Uterus (tissue), 4 donors: ENCODE measurements around the gene PLCL1. TPM values are rescaled to one million over a fixed set of nuclear protein-coding genes. Genes with fewer than 3 reads are reported as not detected.
"Not testable (repeated sequence)": the region's sequence is repeated elsewhere in the genome, so short reads cannot be mapped to it uniquely, and the experiment has no call there.

Source experiments
- DNase-seq, 2 donors: peaks; one replicate each; pipeline ENCODE4 v3.0.0-alpha.2; 2019 to 2020
- H3K27ac ChIP-seq, 2 donors: fragments of 200-600 bp; sonication (generic); 1 replicate in 1 of 2; 2 replicates in 1 of 2; pipeline ENCODE4 v1.5.1; 2016 to 2018
- H3K27me3 ChIP-seq, 2 donors: fragments of 200-600 bp; sonication (generic); one replicate each; pipeline ENCODE4 v1.5.1; 2018 to 2019; ENCODE audit warnings: control low read depth in 1 of 2
- H3K36me3 ChIP-seq, 2 donors: fragments of 200-600 bp; sonication (generic); one replicate each; pipeline ENCODE4 v1.5.1; 2019; ENCODE audit warnings: control low read depth in 1 of 2
- H3K4me1 ChIP-seq, 2 donors: fragments of 200-600 bp; sonication (generic); one replicate each; pipeline ENCODE4 v1.5.1; 2018 to 2019; ENCODE audit warnings: control low read depth in 1 of 2
- H3K4me3 ChIP-seq, 2 donors: fragments of 200-600 bp; sonication (generic); 1 replicate in 1 of 2; 2 replicates in 1 of 2; pipeline ENCODE4 v1.5.1; 2018 to 2019; ENCODE audit warnings: mild to moderate bottlenecking in 1 of 2
- H3K9me3 ChIP-seq, 2 donors: fragments of 200-600 bp; sonication (generic); one replicate each; pipeline ENCODE4 v1.5.1; 2019; ENCODE audit warnings: control low read depth in 1 of 2
- POLR2A ChIP-seq, 2 donors: fragments of 450-650 bp; IDR thresholded peaks; one replicate each; pipeline ENCODE4 v1.6.1; 2016; ENCODE audit warnings: antibody characterized with exemption in 2 of 2, mild to moderate bottlenecking in 1 of 2, moderate library complexity in 1 of 2
- intact Hi-C: fragments of 100-400 bp; cut with DNase I; formaldehyde crosslinking; loops from one replicate; pipeline ENCODE4 v1.15.1; 2023; ENCODE audit warnings: low total_unique reads
- total RNA-seq, 4 donors: library from RNA; depleted of rRNA in 3 of 4; stranded (reverse); fragments of >200 nt in 3 of 4; gene quantifications; one replicate each; pipeline versions ENCODE4 v1.1.0 to v1.2.4, GENCODE V29; 2014 to 2023
- TF ChIP-seq, protein P1 (sequence below), 4 experiments: fragments of 200-600 bp in 2 of 4; fragments of 450-650 bp in 2 of 4; sonication (generic) in 2 of 4; IDR thresholded peaks; one replicate each; pipeline ENCODE4 v1.5.1; 2016 to 2019; ENCODE audit warnings: antibody characterized with exemption in 4 of 4, mild to moderate bottlenecking in 2 of 4, moderate library complexity in 1 of 4
- donor health status: DM: yes; HTN: yes; CAD: no.

Gene PLCL1
- total RNA-seq, 4 donors from 2014 or later, result 7.3 to 32.5 (median 15.0) TPM

DNA sequence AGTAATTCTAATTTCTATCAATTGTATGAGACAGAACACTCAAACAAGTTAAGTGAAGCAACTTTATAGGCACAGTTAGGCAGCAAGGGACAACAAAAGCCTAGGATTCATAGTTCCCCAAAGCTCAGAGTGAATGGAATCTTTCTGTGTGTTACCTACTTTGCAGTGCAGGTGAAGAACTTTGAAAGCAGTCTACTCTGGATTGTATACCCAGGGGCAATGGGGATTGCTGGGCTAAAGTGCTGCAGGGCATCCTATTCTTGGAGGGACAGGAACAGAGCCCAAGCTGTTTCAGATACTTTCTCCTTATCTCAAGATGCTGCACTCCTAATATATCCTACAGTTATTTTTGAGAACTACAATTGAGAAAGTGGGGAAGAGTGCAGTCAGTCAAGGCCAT lies 207.6 kb downstream of the PLCL1 start:
- Histone ChIP-seq H3K36me3 (no peaks in the 10 kb centered on the region), H3K27ac (no peak overlapping the region), H3K9me3 (no peaks in the 10 kb centered on the region), H3K4me1 (no peaks in the 10 kb centered on the region), H3K27me3 (no peaks in the 10 kb centered on the region), H3K4me3 (no peak overlapping the region)
- TF ChIP-seq POLR2A (IDR thresholded peaks at IDR 0.05), result no peak
- TF ChIP-seq, protein P1, sequence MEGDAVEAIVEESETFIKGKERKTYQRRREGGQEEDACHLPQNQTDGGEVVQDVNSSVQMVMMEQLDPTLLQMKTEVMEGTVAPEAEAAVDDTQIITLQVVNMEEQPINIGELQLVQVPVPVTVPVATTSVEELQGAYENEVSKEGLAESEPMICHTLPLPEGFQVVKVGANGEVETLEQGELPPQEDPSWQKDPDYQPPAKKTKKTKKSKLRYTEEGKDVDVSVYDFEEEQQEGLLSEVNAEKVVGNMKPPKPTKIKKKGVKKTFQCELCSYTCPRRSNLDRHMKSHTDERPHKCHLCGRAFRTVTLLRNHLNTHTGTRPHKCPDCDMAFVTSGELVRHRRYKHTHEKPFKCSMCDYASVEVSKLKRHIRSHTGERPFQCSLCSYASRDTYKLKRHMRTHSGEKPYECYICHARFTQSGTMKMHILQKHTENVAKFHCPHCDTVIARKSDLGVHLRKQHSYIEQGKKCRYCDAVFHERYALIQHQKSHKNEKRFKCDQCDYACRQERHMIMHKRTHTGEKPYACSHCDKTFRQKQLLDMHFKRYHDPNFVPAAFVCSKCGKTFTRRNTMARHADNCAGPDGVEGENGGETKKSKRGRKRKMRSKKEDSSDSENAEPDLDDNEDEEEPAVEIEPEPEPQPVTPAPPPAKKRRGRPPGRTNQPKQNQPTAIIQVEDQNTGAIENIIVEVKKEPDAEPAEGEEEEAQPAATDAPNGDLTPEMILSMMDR (IDR thresholded peaks at IDR 0.05), result no peak
- intact Hi-C loops, result no loop called here
- DNase-seq, result no peak

DNA sequence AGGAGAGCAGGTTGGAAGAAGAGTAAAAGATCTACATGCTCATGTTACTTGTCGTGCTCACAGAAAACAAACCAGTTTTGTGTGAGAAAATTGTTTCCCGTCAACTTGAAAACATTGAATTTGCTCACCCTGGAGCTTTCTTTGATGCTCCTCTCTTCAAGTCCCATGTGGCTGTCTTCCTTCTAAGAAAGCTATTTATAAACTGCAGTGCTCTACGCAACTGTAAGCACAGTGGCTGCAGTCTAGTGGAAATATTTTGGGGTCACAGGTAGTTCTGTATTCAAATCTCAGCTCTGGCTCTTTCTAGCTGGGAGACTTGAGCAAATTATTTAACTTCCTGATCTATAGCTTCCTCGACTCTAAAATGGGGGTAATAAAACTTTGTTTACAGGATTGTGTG lies 211.8 kb downstream of the PLCL1 start:
- Histone ChIP-seq H3K27me3 (no peaks in the 10 kb centered on the region), H3K9me3 (no peaks in the 10 kb centered on the region), H3K4me1 (no peaks in the 10 kb centered on the region), H3K4me3 (no peak overlapping the region), H3K36me3 (no peaks in the 10 kb centered on the region), H3K27ac (no peak overlapping the region)
- TF ChIP-seq POLR2A (IDR thresholded peaks at IDR 0.05), result no peak
- TF ChIP-seq, protein P1 (IDR thresholded peaks at IDR 0.05), result no peak
- no peak for DNase-seq
- intact Hi-C loops, result no loop called here

DNA sequence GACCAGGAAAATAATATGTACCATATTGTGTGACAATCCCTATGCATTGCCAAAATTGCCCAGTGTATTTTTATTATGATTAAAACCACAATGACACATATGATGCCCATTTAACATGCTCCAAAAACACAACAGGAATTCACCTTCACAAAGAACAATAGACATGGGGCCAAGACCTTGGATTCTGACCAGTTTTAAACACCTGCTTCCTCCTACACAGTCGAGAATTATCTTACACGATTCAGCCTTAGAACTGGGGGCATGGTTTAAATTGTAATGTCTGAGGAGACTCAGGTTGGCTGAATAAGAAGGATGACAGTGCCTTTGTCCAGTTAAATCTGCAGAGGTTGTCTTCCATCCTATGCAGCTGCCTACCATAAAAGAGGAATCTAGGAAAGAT lies 212.7 kb downstream of the PLCL1 start:
- no peak overlapping the region for H3K27ac ChIP-seq
- H3K4me3 ChIP-seq, result no peak overlapping the region
- TF ChIP-seq, protein P1 (IDR thresholded peaks at IDR 0.05), result no peak
- no peak for TF ChIP-seq POLR2A (IDR thresholded peaks at IDR 0.05)
- DNase-seq, result no peak
- H3K27me3 ChIP-seq, result no peaks in the 10 kb centered on the region
- intact Hi-C loops, result no loop called here
- H3K9me3 ChIP-seq, result no peaks in the 10 kb centered on the region
- no peaks in the 10 kb centered on the region for H3K4me1 ChIP-seq
- no peaks in the 10 kb centered on the region for H3K36me3 ChIP-seq

DNA sequence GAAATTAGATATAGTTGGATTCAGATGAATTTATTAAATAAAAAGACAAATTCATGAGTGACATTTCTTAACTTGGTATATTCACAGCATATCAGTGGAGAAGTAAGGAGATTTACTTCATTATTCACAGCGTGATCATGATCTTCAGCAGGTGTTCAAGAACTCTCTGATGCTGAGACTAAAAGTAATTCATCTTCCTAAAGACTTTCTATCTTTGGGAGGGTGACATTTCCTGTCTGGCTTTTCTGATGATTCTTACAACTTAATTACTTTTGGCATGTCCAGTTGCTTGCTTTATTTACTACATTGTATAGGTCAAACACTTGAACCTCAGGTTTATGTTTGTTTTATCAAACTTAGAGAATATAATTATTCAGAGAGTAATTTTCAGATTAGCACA lies 224.6 kb downstream of the PLCL1 start:
- TF ChIP-seq, protein P1 (IDR thresholded peaks at IDR 0.05), result no peak
- TF ChIP-seq POLR2A (IDR thresholded peaks at IDR 0.05), result no peak
- intact Hi-C loops, result no loop called here
- no peak overlapping the region for H3K27ac ChIP-seq

DNA sequence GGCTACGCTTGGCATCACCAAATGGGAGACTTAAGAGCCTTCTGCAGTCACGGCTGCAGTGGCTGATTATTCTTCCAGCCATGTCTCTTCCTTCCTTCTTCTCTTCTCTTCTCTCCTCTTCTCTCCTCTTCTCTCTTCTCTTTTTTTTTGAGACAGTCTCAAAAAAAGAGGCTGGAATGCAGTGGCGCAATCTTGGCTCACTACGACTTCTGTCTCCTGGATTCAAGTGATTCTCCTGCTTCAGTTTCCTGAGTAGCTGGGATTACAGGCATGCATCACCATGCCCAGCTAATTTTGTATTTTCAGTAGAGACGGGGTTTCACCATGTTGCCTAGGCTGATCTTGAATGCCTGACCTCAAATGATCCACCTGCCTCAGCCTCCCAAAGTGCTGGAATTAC lies 225.2 kb downstream of the PLCL1 start:
- H3K4me3 ChIP-seq, H3K27ac ChIP-seq, DNase-seq, H3K4me1 ChIP-seq, H3K36me3 ChIP-seq, H3K9me3 ChIP-seq, H3K27me3 ChIP-seq, intact Hi-C loops: not testable (repeated sequence)

More for the DNA sequence above, 224.6 kb downstream of the PLCL1 start:
- no peak for DNase-seq
- H3K27me3 ChIP-seq, result no peaks in the 10 kb centered on the region
- H3K36me3 ChIP-seq, result no peaks in the 10 kb centered on the region
- no peaks in the 10 kb centered on the region for H3K9me3 ChIP-seq
- no peaks in the 10 kb centered on the region for H3K4me1 ChIP-seq
- no peak overlapping the region for H3K4me3 ChIP-seq

DNA sequence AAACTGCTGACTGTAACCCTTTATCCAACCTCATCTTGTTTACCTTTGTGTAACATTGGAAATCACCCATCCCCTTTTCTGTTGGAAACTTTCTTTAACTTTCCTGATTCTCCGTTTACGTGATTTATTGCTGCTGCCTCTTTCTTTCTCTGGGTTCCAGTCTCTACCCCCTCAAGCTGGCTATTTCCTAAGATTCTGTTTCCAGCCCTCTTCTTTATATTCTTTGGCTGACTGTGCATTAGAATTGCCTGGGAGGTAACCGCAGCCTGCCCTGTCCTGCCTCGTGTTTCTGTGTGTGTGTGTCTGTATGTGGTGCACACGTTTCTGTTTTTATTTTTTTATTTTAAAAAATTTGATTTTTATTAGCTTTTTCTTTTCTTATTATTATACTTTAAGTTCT lies 229.2 kb downstream of the PLCL1 start:
- Histone ChIP-seq H3K36me3 (no peaks in the 10 kb centered on the region), H3K9me3 (no peaks in the 10 kb centered on the region), H3K4me1 (no peaks in the 10 kb centered on the region), H3K27me3 (no peaks in the 10 kb centered on the region), H3K27ac (no peak overlapping the region), H3K4me3 (no peak overlapping the region)
- DNase-seq, result no peak
- intact Hi-C loops, result no loop called here
- TF ChIP-seq, protein P1 (IDR thresholded peaks at IDR 0.05), result no peak
- no peak for TF ChIP-seq POLR2A (IDR thresholded peaks at IDR 0.05)
